NOMO-1 (cell line): ENCODE measurements around the gene HGS.
"Not testable (repeated sequence)": the region's sequence is repeated elsewhere in the genome, so short reads cannot be mapped to it uniquely, and the experiment has no call there.

Experiments
- DNase-seq, 2 experiments: peaks; one replicate each; lab custom pipeline; 2025; ENCODE audit not compliant: unreplicated experiment in 2 of 2; lab: John Stamatoyannopoulos, UW

HGS gene

GRCh38 chr17:81738801-81739393, 55.1 kb downstream of the HGS start:
- DNase-seq: no peak

- DNase-seq: not testable (repeated sequence)
These were observed 55.8 kb downstream of the HGS start for GRCh38 chr17:81739593-81739992.

DNA sequence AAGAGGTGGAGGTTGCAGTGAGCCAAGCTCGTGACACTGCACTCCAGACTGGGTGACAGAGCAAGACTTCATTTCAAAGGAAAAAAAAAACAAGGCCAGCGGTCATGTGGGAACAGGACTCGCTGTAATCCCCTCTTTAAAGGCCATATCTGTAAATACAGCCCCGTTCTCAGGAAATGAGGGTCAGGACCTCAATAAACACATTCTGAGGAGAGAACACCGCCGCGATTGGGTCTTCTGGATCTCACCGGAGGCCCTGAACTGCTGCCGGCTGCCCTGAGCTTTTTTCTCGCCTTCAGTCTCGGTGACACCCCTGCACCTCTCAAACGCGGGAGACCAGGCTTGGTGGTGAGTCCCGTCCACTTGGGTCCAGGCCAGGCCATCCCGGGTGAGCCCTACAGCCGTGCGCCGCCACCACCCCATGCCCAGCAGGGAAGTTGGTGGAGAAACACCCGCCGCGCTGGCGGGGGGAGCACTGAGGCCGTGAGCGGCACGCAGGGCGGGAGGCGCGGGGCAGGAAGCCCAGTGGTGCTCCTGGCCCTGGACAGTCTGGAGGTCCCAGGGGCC, 56.7 kb downstream of the HGS start:
- no peak for DNase-seq

- DNase-seq: no peak
These were observed 57.3 kb downstream of the HGS start for GRCh38 chr17:81741049-81741593.

- DNase-seq: no peak
These were observed 58.0 kb downstream of the HGS start for GRCh38 chr17:81741594-81742452.
